HUES6 (cell line): ENCODE data around the gene SYDE2.

Experiments used
- H3K27ac ChIP-seq: 2 replicates; pipeline ENCODE4 v1.7.0; 2013; ENCODE audit warnings: low read depth, mild to moderate bottlenecking, low read length, inconsistent platforms
- H3K27me3 ChIP-seq: 2 replicates; pipeline ENCODE4 v1.6.1; 2013; ENCODE audit warnings: low read length; ENCODE audit not compliant: control insufficient read depth, insufficient read depth
- H3K36me3 ChIP-seq: 2 replicates; pipeline ENCODE4 v1.6.1; 2013; ENCODE audit warnings: low read length; ENCODE audit not compliant: control insufficient read depth, insufficient read depth
- H3K4me1 ChIP-seq: 2 replicates; pipeline ENCODE4 v1.6.1; 2013; ENCODE audit warnings: low read length; ENCODE audit not compliant: control insufficient read depth, insufficient read depth
- H3K4me3 ChIP-seq: 2 replicates; pipeline ENCODE4 v1.5.1; 2013; ENCODE audit warnings: low read depth, low read length
- H3K9ac ChIP-seq: one replicate; pipeline ENCODE4 v1.6.1; 2013; ENCODE audit warnings: mild to moderate bottlenecking, low read length
- H3K9me3 ChIP-seq: 2 replicates; pipeline ENCODE4 v1.6.1; 2013; ENCODE audit warnings: low read depth, low read length; ENCODE audit not compliant: control insufficient read depth, insufficient read depth

SYDE2 gene

GRCh38 chr1:85214654-85215053 is 13.8 kb upstream of the SYDE2 start:
- H3K9ac ChIP-seq: no peak overlapping the region
- H3K4me3 ChIP-seq: no peak overlapping the region
- H3K27ac ChIP-seq: no peak overlapping the region

GRCh38 chr1:85208488-85208887 is 7.7 kb upstream of the SYDE2 start:
- H3K27ac ChIP-seq: no peak overlapping the region
- H3K27me3 ChIP-seq: no peaks in the 10 kb centered on the region
- H3K36me3 ChIP-seq: no peaks in the 10 kb centered on the region
- no peak overlapping the region for H3K9ac ChIP-seq
- H3K4me3 ChIP-seq: no peak overlapping the region
- peaks cover 5% of the 10 kb centered on the region; the same call in 1 of the 2 replicates for H3K4me1 ChIP-seq
- H3K9me3 ChIP-seq: no peaks in the 10 kb centered on the region

More at GRCh38 chr1:85214654-85215053, 13.8 kb upstream of the SYDE2 start:
- no peaks in the 10 kb centered on the region for H3K36me3 ChIP-seq
- no peaks in the 10 kb centered on the region for H3K9me3 ChIP-seq
- H3K27me3 ChIP-seq: no peaks in the 10 kb centered on the region
- no peaks in the 10 kb centered on the region; the same call in 1 of the 2 replicates for H3K4me1 ChIP-seq

- Histone ChIP-seq H3K27ac (no peak overlapping the region), H3K27me3 (no peaks in the 10 kb centered on the region; the same call in 1 of the 2 replicates), H3K9ac (no peak overlapping the region), H3K9me3 (no peaks in the 10 kb centered on the region), H3K36me3 (no peaks in the 10 kb centered on the region), H3K4me1 (peaks cover 5% of the 10 kb centered on the region; the same call in 1 of the 2 replicates), H3K4me3 (no peak overlapping the region)
Measured at GRCh38 chr1:85203573-85204171, 2.9 kb upstream of the SYDE2 start.

- Histone ChIP-seq H3K9me3 (no peaks in the 10 kb centered on the region), H3K4me1 (peaks cover 9% of the 10 kb centered on the region), H3K36me3 (no peaks in the 10 kb centered on the region), H3K9ac (no peak overlapping the region), H3K27ac (no peak overlapping the region), H3K27me3 (no peaks in the 10 kb centered on the region; the same call in 1 of the 2 replicates), H3K4me3 (peak overlapping the region; percentile 97; the same call in 1 of the 2 replicates)
Measured at GRCh38 chr1:85202864-85203255, 2.0 kb upstream of the SYDE2 start.

GRCh38 chr1:85202092-85202863 is 1.5 kb upstream of the SYDE2 start:
- H3K27ac ChIP-seq: peak overlapping the region; percentile 94
- H3K9me3 ChIP-seq: no peaks in the 10 kb centered on the region
- H3K9ac ChIP-seq: peak overlapping the region; percentile 85
- peaks cover 9% of the 10 kb centered on the region for H3K4me1 ChIP-seq
- no peaks in the 10 kb centered on the region for H3K36me3 ChIP-seq
- H3K4me3 ChIP-seq: peak overlapping the region; percentile 97
- no peaks in the 10 kb centered on the region; the same call in 1 of the 2 replicates for H3K27me3 ChIP-seq

- Histone ChIP-seq H3K36me3 (no peaks in the 10 kb centered on the region), H3K9me3 (no peaks in the 10 kb centered on the region), H3K27ac (peak overlapping the region; percentile 94), H3K27me3 (no peaks in the 10 kb centered on the region; the same call in 1 of the 2 replicates), H3K9ac (peak overlapping the region; percentile 85), H3K4me3 (peak overlapping the region; percentile 97), H3K4me1 (peaks cover 7% of the 10 kb centered on the region)
Measured at GRCh38 chr1:85201340-85202091, 700 bp upstream of the SYDE2 start.

DNA sequence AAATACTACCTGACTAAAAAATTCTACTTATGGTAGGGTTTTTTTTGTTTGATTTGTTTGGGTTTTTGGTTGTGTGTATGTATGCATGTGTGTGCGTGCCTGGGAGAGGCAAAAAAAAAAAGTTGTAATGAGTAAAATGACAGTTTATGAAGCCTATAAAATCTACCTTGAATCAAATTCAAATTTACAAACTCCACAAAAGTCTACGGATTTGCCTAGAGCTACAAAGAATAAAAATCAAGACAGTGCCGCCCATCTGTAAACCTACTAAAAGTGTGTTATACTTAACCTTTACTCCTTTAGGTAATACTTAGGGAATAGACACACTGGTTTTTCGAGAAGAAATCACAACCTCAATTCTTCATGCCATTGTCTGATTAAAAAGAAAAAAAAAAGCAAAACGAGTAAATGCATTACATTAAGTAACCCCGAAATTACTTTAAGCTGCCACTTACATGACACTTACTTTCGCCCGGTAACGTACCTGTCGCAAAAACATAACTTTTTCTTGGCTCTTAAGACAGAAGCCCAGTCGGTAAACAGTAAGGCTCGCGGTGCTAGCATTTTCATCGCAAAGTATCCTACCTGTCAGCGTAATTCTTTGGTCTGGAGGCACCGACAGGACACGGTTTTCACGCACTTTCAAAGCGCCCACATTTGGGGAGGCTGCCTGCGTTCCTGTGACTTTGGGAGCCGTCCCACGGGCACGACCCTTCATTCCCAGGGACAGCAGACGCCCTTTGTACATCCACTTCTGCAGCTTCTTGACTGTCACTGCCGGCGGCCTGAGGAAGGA is 951 bp downstream of the SYDE2 start:
- no peaks in the 10 kb centered on the region for H3K36me3 ChIP-seq
- H3K9ac ChIP-seq: peak overlapping the region; percentile 85
- H3K27me3 ChIP-seq: no peaks in the 10 kb centered on the region; the same call in 1 of the 2 replicates
- peak overlapping the region; percentile 94; the same call in 1 of the 2 replicates for H3K27ac ChIP-seq
- peaks cover 7% of the 10 kb centered on the region; the same call in 1 of the 2 replicates for H3K4me1 ChIP-seq
- H3K9me3 ChIP-seq: no peaks in the 10 kb centered on the region
- peak overlapping the region; percentile 97 for H3K4me3 ChIP-seq

DNA sequence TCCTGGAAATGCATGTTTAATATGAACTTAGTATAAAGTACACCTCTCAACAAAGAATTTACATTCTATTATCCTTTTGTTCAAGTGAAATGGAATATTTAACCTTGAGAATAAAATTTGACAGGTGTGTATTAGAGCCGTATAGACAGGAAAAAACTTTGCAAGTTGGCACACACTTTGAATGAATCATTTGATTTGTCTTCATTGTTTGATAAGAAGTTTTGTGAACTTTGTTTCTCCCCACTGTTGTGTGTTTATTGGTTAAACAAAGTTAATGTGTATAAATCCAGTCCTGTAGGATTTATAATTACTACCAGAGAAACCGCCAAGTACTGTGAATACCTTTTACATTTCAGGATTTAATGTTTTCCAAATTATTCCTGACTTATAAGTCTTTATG is 2.0 kb downstream of the SYDE2 start:
- Histone ChIP-seq H3K4me1 (peaks cover 7% of the 10 kb centered on the region; the same call in 1 of the 2 replicates), H3K9me3 (no peaks in the 10 kb centered on the region), H3K36me3 (no peaks in the 10 kb centered on the region), H3K4me3 (peak overlapping the region; percentile 97), H3K27ac (no peak overlapping the region), H3K27me3 (no peaks in the 10 kb centered on the region; the same call in 1 of the 2 replicates), H3K9ac (no peak overlapping the region)

DNA sequence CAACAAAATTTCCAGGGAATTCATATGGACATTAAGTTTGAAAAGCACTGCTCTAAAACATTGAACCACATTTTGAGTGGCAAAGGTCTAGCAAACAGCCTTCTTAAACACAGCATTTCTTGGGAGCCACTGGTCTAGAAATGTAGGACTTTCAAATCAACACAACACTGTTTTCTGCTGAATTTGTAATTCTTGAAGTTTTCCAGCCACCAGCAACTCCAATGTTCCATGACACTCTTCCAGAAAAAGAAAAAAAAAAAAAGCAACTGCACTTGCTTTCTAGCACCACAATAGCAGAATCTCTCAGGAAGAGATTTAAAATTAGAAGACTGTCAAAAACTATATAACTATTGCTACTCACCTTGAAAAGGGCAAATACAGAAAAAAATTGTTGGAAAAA is 4.5 kb downstream of the SYDE2 start:
- no peaks in the 10 kb centered on the region; the same call in 1 of the 2 replicates for H3K27me3 ChIP-seq
- no peak overlapping the region for H3K27ac ChIP-seq
- no peaks in the 10 kb centered on the region for H3K36me3 ChIP-seq
- no peak overlapping the region for H3K4me3 ChIP-seq
- no peak overlapping the region for H3K9ac ChIP-seq
- H3K9me3 ChIP-seq: no peaks in the 10 kb centered on the region
- H3K4me1 ChIP-seq: peaks cover 7% of the 10 kb centered on the region; the same call in 1 of the 2 replicates

DNA sequence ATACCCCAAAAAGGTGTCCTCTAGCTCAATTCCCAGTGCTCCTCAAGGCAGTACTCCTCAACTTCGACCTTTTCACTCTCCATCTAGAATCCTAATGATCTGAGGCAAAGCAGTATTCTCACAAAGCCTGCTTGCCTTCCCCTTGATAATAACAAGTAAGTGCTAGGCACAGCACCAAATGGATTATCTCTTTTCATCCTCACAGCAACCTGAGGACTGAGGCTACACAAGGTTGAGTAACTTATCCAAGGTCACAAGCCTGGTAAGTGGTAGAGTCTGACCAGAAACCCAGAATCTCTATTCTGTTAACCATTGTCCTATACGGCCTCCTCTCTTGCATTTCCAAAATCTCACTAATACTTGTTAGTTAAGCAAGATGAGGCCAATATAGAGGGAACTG is 5.1 kb downstream of the SYDE2 start:
- Histone ChIP-seq H3K36me3 (no peaks in the 10 kb centered on the region), H3K9ac (no peak overlapping the region), H3K27me3 (no peaks in the 10 kb centered on the region; the same call in 1 of the 2 replicates), H3K4me3 (no peak overlapping the region), H3K27ac (no peak overlapping the region), H3K9me3 (no peaks in the 10 kb centered on the region), H3K4me1 (peaks cover 7% of the 10 kb centered on the region; the same call in 1 of the 2 replicates)
